Neural progenitor cell (in vitro differentiated cells): ENCODE measurements around the gene ERBB4.

Source experiments
- CTCF ChIP-seq: fragments of 200-600 bp; sonication (generic); IDR thresholded peaks from 2 replicates; pipeline ENCODE4 v1.5.1; 2017; ENCODE audit warnings: antibody characterized with exemption, mild to moderate bottlenecking
- EZH2 ChIP-seq: fragments of 200-600 bp; sonication (generic); IDR thresholded peaks from 2 replicates; pipeline ENCODE4 v1.6.1; 2017; ENCODE audit warnings: antibody characterized with exemption, mild to moderate bottlenecking, moderate library complexity

GRCh38 chr2:212494418-212495020 lies 44.1 kb downstream of the ERBB4 start:
- TF ChIP-seq CTCF (no peak), EZH2 (no peak)
